HCT116 (cell line): ENCODE measurements around the gene ACTN4. TPM values are rescaled to one million over a fixed set of nuclear protein-coding genes. Genes with fewer than 3 reads are reported as not detected.

Experiments
- ATAC-seq: fragments of 200-7000 bp; cut with Tn5 transposase; 2 replicates; pipeline ENCODE4 v1.9.1; 2020; ENCODE audit warnings: mild to moderate bottlenecking, moderate library complexity
- BruUV-seq: library from RNA; stranded (reverse); fragments of 400-500 nt; replicated peaks from 2 replicates; lab custom pipeline; 2021; lab: Mats Ljungman, UMichigan
- CTCF ChIA-PET: fragments of 300-600 bp; sonication (Branson Sonifier 250); formaldehyde crosslinking; loops from one replicate; lab custom pipeline; 2021; ENCODE audit warnings: antibody characterized with exemption; lab: Charles Lee
- POLR2A ChIA-PET: fragments of 300-600, 350-600 bp; sonication (Branson Sonifier 250); formaldehyde crosslinking; loops from one replicate; lab custom pipeline; 2021; ENCODE audit warnings: antibody characterized with exemption; lab: Charles Lee
- RAD21 ChIA-PET, 2 experiments: fragments of 300-600 bp; sonication (Branson Sonifier 250); formaldehyde crosslinking; loops; one replicate each; lab custom pipeline; 2023; ENCODE audit warnings: low total read pairs in 2 of 2; ENCODE audit not compliant: uncharacterized antibody in 2 of 2, unreplicated experiment in 2 of 2, low non-redundant PET in 1 of 2; lab: Charles Lee
- DNase-seq: peaks from one replicate; pipeline ENCODE4 v3.0.0-alpha.2; 2010; ENCODE audit warnings: low read depth, low spot score
- H2AFZ ChIP-seq: fragments of 200-600 bp; shearing (Covaris generic), sonication (generic); 2 replicates; pipeline ENCODE4 v1.6.1; 2017; ENCODE audit warnings: low read depth, mixed run types, mixed read lengths, antibody characterized with exemption, low read length; ENCODE audit not compliant: poor library complexity, severe bottlenecking
- H3K27ac ChIP-seq: 2 replicates; pipeline ENCODE4 v1.5.1; 2012; ENCODE audit warnings: low read depth, low read length
- H3K27me3 ChIP-seq: fragments of 200-600 bp; sonication (generic); 2 replicates; pipeline ENCODE4 v1.6.1; 2016; ENCODE audit warnings: mixed run types, low read length, mixed read lengths; ENCODE audit not compliant: insufficient read depth
- H3K36me3 ChIP-seq, 2 experiments: fragments of 200-500 bp in 1 of 2; fragments of 200-600 bp in 1 of 2; sonication (Bioruptor generic) in 1 of 2; sonication (generic) in 1 of 2; 2 replicates each; pipeline versions ENCODE4 v1.5.1 to v1.6.1; 2014 to 2016; ENCODE audit warnings: low read length in 2 of 2, inconsistent platforms in 1 of 2, mixed read lengths in 1 of 2, mixed run types in 1 of 2; ENCODE audit not compliant: insufficient read depth in 2 of 2, control insufficient read depth in 1 of 2
- H3K4me1 ChIP-seq, 2 experiments: fragments of 200-600 bp in 1 of 2; sonication (generic) in 1 of 2; 2 replicates each; pipeline versions ENCODE4 v1.5.1 to v1.6.1; 2012 to 2017; ENCODE audit warnings: low read length in 2 of 2, inconsistent platforms in 1 of 2, mild to moderate bottlenecking in 1 of 2, mixed read lengths in 1 of 2, mixed run types in 1 of 2, moderate library complexity in 1 of 2; ENCODE audit not compliant: insufficient read depth in 2 of 2, control insufficient read depth in 1 of 2
- H3K4me2 ChIP-seq: fragments of 200-600 bp; sonication (generic); 2 replicates; pipeline ENCODE4 v1.6.1; 2017; ENCODE audit warnings: mixed run types, low read length, mixed read lengths
- H3K4me3 ChIP-seq, 2 experiments: fragments of 200-600 bp in 1 of 2; sonication (generic) in 1 of 2; replicated peaks in 1 of 2; 2 replicates each; pipeline ENCODE4 v1.5.1; 2011 to 2016; ENCODE audit warnings: low read length in 2 of 2, control low read depth in 1 of 2, low read depth in 1 of 2, mild to moderate bottlenecking in 1 of 2, mixed read lengths in 1 of 2, mixed run types in 1 of 2
- H3K79me2 ChIP-seq: fragments of 200-600 bp; sonication (generic); 2 replicates; pipeline ENCODE4 v1.6.1; 2017; ENCODE audit warnings: mild to moderate bottlenecking, mixed run types, low read length, moderate library complexity, mixed read lengths; ENCODE audit not compliant: insufficient read depth
- H3K9ac ChIP-seq: fragments of 200-600 bp; sonication (generic); 2 replicates; pipeline ENCODE4 v1.6.1; 2016; ENCODE audit warnings: low read length, mixed read lengths
- H3K9me2 ChIP-seq: fragments of 200-600 bp; sonication (generic), shearing (Covaris generic); 2 replicates; pipeline ENCODE4 v1.6.1; 2017; ENCODE audit warnings: mixed run types, mild to moderate bottlenecking, moderate library complexity; ENCODE audit not compliant: insufficient read depth
- H3K9me3 ChIP-seq, 2 experiments: fragments of 200-500 bp in 1 of 2; fragments of 200-600 bp in 1 of 2; sonication (Bioruptor generic) in 1 of 2; sonication (generic) in 1 of 2; 2 replicates each; pipeline ENCODE4 v1.6.1; 2014 to 2017; ENCODE audit warnings: low read length in 2 of 2, mixed read lengths in 2 of 2, inconsistent platforms in 1 of 2, low read depth in 1 of 2, mild to moderate bottlenecking in 1 of 2, mixed run types in 1 of 2, moderate library complexity in 1 of 2; ENCODE audit not compliant: control insufficient read depth in 1 of 2, insufficient read depth in 1 of 2
- H4K20me1 ChIP-seq: fragments of 200-600 bp; sonication (generic), shearing (Covaris generic); 2 replicates; pipeline ENCODE4 v1.6.1; 2017; ENCODE audit warnings: mixed run types, mild to moderate bottlenecking, moderate library complexity; ENCODE audit not compliant: insufficient read depth
- ATF3 ChIP-seq: IDR thresholded peaks from 2 replicates; pipeline ENCODE4 v1.6.1; 2012
- CBX3 ChIP-seq: IDR thresholded peaks from 2 replicates; pipeline ENCODE4 v1.6.1; 2012; ENCODE audit warnings: low read depth
- CEBPB ChIP-seq: IDR thresholded peaks from 2 replicates; pipeline ENCODE4 v1.6.1; 2012; ENCODE audit warnings: low read depth
- CTCF ChIP-seq, 3 experiments: fragments of 200-600 bp in 1 of 3; sonication (generic) in 1 of 3; IDR thresholded peaks in 2 of 3; conservative IDR thresholded peaks in 1 of 3; 2 replicates each; pipeline ENCODE4 v1.5.1; 2012 to 2017; ENCODE audit warnings: low read depth in 2 of 3, low read length in 2 of 3, antibody characterized with exemption in 1 of 3, borderline replicate concordance in 1 of 3, control low read depth in 1 of 3, mild to moderate bottlenecking in 1 of 3, mixed read lengths in 1 of 3, mixed run types in 1 of 3, moderate library complexity in 1 of 3; ENCODE audit not compliant: insufficient read depth in 1 of 3
- EGR1 ChIP-seq: IDR thresholded peaks from 2 replicates; pipeline ENCODE4 v1.6.1; 2012; ENCODE audit warnings: low read depth
- ELF1 ChIP-seq: IDR thresholded peaks from 2 replicates; pipeline ENCODE4 v1.6.1; 2012; ENCODE audit warnings: low read depth, borderline replicate concordance
- EZH2 ChIP-seq: fragments of 200-600 bp; sonication (generic); IDR thresholded peaks from 2 replicates; pipeline ENCODE4 v1.6.1; 2017; ENCODE audit warnings: antibody characterized with exemption, mixed run types
- EZH2phosphoT487 ChIP-seq: fragments of 200-600 bp; IDR thresholded peaks from 2 replicates; pipeline ENCODE4 v1.6.1; 2018; ENCODE audit warnings: antibody characterized with exemption, borderline replicate concordance
- JUND ChIP-seq: IDR thresholded peaks from 2 replicates; pipeline ENCODE4 v1.6.1; 2012
- MAX ChIP-seq: IDR thresholded peaks from 2 replicates; pipeline ENCODE4 v1.6.1; 2012
- POLR2A ChIP-seq: IDR thresholded peaks from 2 replicates; pipeline ENCODE4 v1.7.0; 2011; ENCODE audit warnings: borderline replicate concordance; ENCODE audit not compliant: insufficient read depth, insufficient read length; ENCODE audit errors: extremely low read depth
- RAD21 ChIP-seq: IDR thresholded peaks from 2 replicates; pipeline ENCODE4 v1.6.1; 2012; ENCODE audit warnings: low read depth, mild to moderate bottlenecking
- REST ChIP-seq: IDR thresholded peaks from 2 replicates; pipeline ENCODE4 v1.6.1; 2012; ENCODE audit warnings: low read depth
- TCF7L2 ChIP-seq: IDR thresholded peaks from 2 replicates; pipeline ENCODE4 v1.7.0; 2011; ENCODE audit warnings: borderline replicate concordance, inconsistent platforms; ENCODE audit not compliant: insufficient read depth, insufficient read length; ENCODE audit errors: extremely low read depth
- YY1 ChIP-seq: IDR thresholded peaks from 2 replicates; pipeline ENCODE4 v1.6.1; 2011; ENCODE audit warnings: low read length, low read depth, moderate library complexity, mild to moderate bottlenecking; ENCODE audit not compliant: insufficient replicate concordance; ENCODE audit errors: extremely low read depth
- ZBTB33 ChIP-seq: IDR thresholded peaks from 2 replicates; pipeline ENCODE4 v1.6.1; 2011; ENCODE audit warnings: mild to moderate bottlenecking, low read length, moderate library complexity; ENCODE audit not compliant: insufficient replicate concordance; ENCODE audit errors: extremely low read depth
- ZFX ChIP-seq: fragments of 450-650 bp; IDR thresholded peaks from 2 replicates; pipeline ENCODE4 v1.6.1; 2017
- ZNF274 ChIP-seq: fragments of 200-500 bp; sonication (Bioruptor generic); IDR thresholded peaks from 2 replicates; pipeline ENCODE4 v1.6.1; 2014; ENCODE audit warnings: mild to moderate bottlenecking, low read depth, low read length, inconsistent platforms
- intact Hi-C: fragments of 100-400 bp; cut with micrococcal nuclease; formaldehyde crosslinking; loops from 2 replicates; pipeline ENCODE4 v1.10.0; 2022
- total RNA-seq: library from RNA; stranded (reverse); gene quantifications from one replicate; pipeline ENCODE4 v1.2.1, GENCODE V29; 2021; ENCODE audit not compliant: unreplicated experiment

The ACTN4 gene
- total RNA-seq, 1 experiment from 2014 or later = 651 TPM

GRCh38 chr19:38702278-38702677 is 54.8 kb downstream of the ACTN4 start:
- Histone ChIP-seq H3K9me3 (no peaks in the 10 kb centered on the region), H3K36me3 (peaks cover 37 to 81% of the 10 kb centered on the region in 2 experiments), H3K79me2 (peaks cover 94% of the 10 kb centered on the region), H3K27me3 (no peaks in the 10 kb centered on the region), H3K4me2 (no peak overlapping the region), H3K4me1 (peaks cover 0 to 9% of the 10 kb centered on the region in 2 experiments; a peak in 1 of 4 replicates), H4K20me1 (no peaks in the 10 kb centered on the region), H3K9me2 (no peaks in the 10 kb centered on the region), H3K9ac (no peak overlapping the region), H2AFZ (no peak overlapping the region), H3K4me3 (no peak overlapping the region), H3K27ac (no peak overlapping the region)
- ATAC-seq (no peak), DNase-seq (no peak)
- CTCF ChIA-PET = no interaction called here
- RAD21 ChIA-PET = no interaction called here
- intact Hi-C loops = no loop called here
- TF ChIP-seq ZNF274 = no peak
- no peak for TF ChIP-seq RAD21
- TF ChIP-seq MAX = no peak
- TF ChIP-seq ELF1 = no peak
- TF ChIP-seq JUND = no peak
- TF ChIP-seq TCF7L2 = no peak
- TF ChIP-seq REST = no peak
- TF ChIP-seq EZH2phosphoT487 = no peak
- no peak for TF ChIP-seq CBX3
- TF ChIP-seq ZFX = no peak
- TF ChIP-seq EZH2 = no peak
- TF ChIP-seq ATF3 = no peak
- no peak for TF ChIP-seq CTCF (IDR thresholded peaks at IDR 0.05 in 2 of 3, conservative IDR thresholded peaks at IDR 0.05 in 1 of 3; ENCODE audit: borderline replicate concordance in 1 of 3, insufficient read depth in 1 of 3, low read depth in 2 of 3, low read length in 2 of 3)
- TF ChIP-seq ZBTB33 = no peak
- TF ChIP-seq EGR1 = no peak
- no peak for TF ChIP-seq CEBPB
- TF ChIP-seq YY1 = no peak
- TF ChIP-seq POLR2A = no peak
- POLR2A ChIA-PET = no interaction called here
- BruUV-seq = no TSS peak
